ENCODE data around the gene SDR42E1.

Gene SDR42E1

GRCh38 chr16:82011199-82011641 lies at the start of gene SDR42E1:
TSS of gene SDR42E1 (minus strand) at chr16:82011470. CDS start at chr16:82000858, 10,612 bp downstream.
- no peak for DNase-seq (ENCODE audit: low spot score)

DNA sequence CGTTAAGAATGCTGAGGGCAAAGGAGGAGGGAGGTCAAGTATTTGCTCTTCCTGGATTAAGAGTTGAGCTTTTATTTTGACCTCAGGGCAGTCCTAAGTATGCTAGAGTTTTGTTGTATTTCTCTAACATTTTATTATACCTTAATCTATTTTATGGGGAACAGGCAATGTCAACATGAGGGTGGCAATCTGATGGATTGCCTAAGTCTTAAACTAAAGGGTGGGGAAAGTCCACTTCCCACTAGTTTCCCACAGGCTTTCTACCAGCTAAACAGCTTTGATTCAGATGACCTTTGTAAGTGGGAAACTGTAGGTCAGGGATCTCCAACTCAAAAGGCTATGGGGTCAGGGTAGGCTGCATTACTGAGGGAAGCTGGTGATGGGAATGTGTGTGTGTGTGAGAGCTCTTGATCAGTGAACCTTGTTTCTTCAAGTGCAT lies 48.7 kb upstream of the SDR42E1 start:
- no peak for DNase-seq (ENCODE audit: low spot score)
- no peak for FAIRE-seq

More at GRCh38 chr16:82011199-82011641, at the start of gene SDR42E1:
- no peak for FAIRE-seq

GRCh38 chr16:82059161-82059982 lies 48.1 kb upstream of the SDR42E1 start:
- FAIRE-seq (no peak), DNase-seq (ENCODE audit: low spot score) (no peak)

GRCh38 chr16:82056550-82056896 lies 45.3 kb upstream of the SDR42E1 start:
- DNase-seq (ENCODE audit: low spot score) (no peak), FAIRE-seq (no peak)

- FAIRE-seq = no peak
Measured at GRCh38 chr16:82055728-82056549, 44.7 kb upstream of the SDR42E1 start.

DNA sequence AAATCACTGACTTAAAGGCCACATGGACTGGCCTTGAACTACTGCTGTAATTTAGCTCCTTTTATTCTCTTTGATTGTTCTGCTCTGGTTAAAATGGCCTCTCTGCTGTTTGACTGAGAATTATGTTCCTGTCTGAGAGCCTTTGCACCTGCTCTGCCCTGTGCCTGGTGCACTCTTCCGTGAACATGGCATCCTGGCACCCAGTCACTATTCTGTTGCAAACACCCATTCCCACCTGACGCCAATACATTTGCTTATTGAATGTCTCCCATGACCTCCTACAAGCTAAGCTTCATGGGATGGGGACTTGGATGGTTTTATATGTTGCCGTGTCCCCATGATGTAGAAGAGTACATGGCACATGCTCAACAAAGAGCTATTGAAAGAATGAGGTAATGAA lies 43.8 kb upstream of the SDR42E1 start:
- FAIRE-seq = no peak
- no peak for DNase-seq (ENCODE audit: low spot score)

More at GRCh38 chr16:82055728-82056549, 44.7 kb upstream of the SDR42E1 start:
- DNase-seq (ENCODE audit: low spot score) = no peak

- no peak for FAIRE-seq
- no peak for DNase-seq (ENCODE audit: low spot score)
Measured at GRCh38 chr16:82051656-82052055, 40.4 kb upstream of the SDR42E1 start.

DNA sequence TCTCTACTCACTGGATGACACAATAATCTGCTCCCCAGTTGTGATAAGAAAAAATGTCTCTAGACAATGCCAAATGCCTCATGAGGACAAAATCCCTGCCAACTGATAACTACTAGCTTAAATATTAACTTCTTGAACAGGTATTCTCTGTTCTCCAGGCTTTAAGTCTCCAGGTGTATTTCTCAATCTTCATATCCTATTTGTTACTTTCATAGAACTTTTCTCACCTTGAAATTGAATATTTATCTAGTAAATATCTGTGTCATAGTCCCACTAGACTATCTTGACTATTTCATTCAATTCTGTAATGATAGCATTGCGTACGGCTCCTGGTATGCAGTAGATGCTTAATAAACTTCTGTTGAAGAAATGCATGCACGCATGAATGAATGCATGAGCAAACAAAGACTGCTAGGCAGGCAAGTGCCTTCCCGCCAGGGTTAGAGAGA lies 39.7 kb upstream of the SDR42E1 start:
- no peak for FAIRE-seq

GRCh38 chr16:82050506-82050905 lies 39.2 kb upstream of the SDR42E1 start:
- DNase-seq (ENCODE audit: low spot score) = no peak
- no peak for FAIRE-seq

More for the DNA sequence above, 39.7 kb upstream of the SDR42E1 start:
- DNase-seq (ENCODE audit: low spot score) = no peak

- no peak for DNase-seq (ENCODE audit: low spot score)
- FAIRE-seq = no peak
Measured at GRCh38 chr16:82049484-82049883, 38.2 kb upstream of the SDR42E1 start.

GRCh38 chr16:82047787-82048186 lies 36.5 kb upstream of the SDR42E1 start:
- DNase-seq (ENCODE audit: low spot score) (no peak), FAIRE-seq (no peak)

GRCh38 chr16:82047374-82047773 lies 36.1 kb upstream of the SDR42E1 start:
- FAIRE-seq (no peak), DNase-seq (ENCODE audit: low spot score) (no peak)

- FAIRE-seq = no peak
- DNase-seq (ENCODE audit: low spot score) = no peak
Measured at GRCh38 chr16:82046941-82047340, 35.7 kb upstream of the SDR42E1 start.

DNA sequence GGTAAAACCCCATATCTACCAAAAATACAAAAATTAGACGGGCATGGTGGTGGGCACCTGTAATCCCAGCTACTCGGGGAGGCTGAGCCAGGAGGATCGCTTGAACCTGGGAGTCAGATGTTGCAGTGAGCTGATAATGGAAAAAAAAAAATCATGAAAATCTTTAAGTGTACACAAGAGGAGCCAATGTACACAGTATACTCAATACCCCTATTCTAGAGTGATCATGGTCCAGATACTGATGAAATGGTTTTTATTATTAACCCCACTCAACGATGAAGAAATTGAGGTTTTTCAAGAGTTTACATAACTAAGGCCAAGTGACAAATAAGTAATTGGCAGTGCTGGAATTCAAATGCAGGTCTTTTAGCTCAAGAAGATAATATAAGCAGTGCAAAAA lies 35.3 kb upstream of the SDR42E1 start:
- FAIRE-seq (no peak), DNase-seq (ENCODE audit: low spot score) (no peak)

GRCh38 chr16:82045465-82045864 lies 34.2 kb upstream of the SDR42E1 start:
- DNase-seq (ENCODE audit: low spot score) = no peak
- FAIRE-seq = no peak

DNA sequence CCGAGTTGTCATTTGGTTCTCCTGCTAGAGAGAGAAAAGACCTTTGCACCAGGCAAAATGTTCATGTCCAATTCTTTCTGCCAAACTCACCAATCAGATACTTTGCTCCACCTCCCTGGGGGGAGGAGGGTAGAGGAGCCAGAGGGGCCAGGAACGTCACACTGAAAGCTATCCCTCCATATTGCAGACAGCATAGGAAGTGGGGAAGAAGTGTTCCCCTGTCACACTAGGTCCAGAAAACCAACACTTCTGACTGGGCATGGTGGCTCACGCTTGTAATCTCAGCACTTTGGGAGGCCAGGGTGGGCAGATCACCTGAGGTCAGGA lies 33.3 kb upstream of the SDR42E1 start:
- DNase-seq (ENCODE audit: low spot score) (no peak), FAIRE-seq (no peak)

- FAIRE-seq (no peak), DNase-seq (ENCODE audit: low spot score) (no peak)
Measured at GRCh38 chr16:82043680-82044584, 32.7 kb upstream of the SDR42E1 start.

GRCh38 chr16:82042846-82043245 lies 31.6 kb upstream of the SDR42E1 start:
- FAIRE-seq (no peak), DNase-seq (ENCODE audit: low spot score) (no peak)

DNA sequence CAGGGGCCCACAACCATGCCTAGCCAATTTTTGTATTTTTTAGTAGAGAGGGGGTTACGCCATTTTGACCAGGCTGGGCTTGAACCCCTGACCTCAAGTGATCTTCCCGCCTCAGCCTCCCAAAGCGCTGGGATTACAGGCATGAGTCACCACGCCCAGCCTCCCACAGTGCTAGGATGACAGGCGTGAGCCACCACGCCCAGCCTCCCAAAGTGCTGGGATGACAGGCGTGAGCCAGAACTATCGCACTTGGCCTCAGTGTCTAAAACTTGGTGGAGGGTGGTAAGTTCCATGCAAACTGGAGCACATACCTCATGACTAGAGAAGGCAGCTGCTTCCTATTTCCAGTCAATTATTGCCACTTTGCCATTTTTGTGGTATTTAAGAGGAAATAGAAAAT lies 30.9 kb upstream of the SDR42E1 start:
- FAIRE-seq = no peak
- no peak for DNase-seq (ENCODE audit: low spot score)

- no peak for FAIRE-seq
Measured at GRCh38 chr16:82041542-82041941, 30.3 kb upstream of the SDR42E1 start.

DNA sequence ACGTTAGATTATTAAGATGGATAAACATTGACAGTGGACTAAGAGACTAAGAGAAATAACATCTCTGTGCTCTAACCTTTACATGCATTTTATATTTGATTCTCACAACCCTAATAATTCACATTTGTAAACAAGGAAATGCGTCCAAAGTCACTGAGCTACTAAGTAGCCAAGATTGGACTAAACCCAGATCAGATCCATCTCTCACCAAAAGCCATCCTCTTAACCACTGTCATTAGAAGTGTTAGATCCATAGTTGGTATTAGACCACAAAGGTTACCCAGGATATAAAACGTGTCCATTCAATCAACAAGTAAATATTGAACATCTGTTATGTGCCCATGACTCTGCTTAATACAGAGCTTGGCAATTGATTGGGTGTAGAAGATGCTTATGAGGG lies 29.0 kb upstream of the SDR42E1 start:
- no peak for FAIRE-seq

More at GRCh38 chr16:82041542-82041941, 30.3 kb upstream of the SDR42E1 start:
- no peak for DNase-seq (ENCODE audit: low spot score)

More for the DNA sequence above, 29.0 kb upstream of the SDR42E1 start:
- DNase-seq (ENCODE audit: low spot score) = no peak

Measured in RCC 7860 (cell line).